NCI-H2227 (cell line): ENCODE measurements around the gene PGM1.

ENCODE experiments used
- DNase-seq: peaks from one replicate; lab custom pipeline; 2025; ENCODE audit not compliant: unreplicated experiment; lab: John Stamatoyannopoulos, UW

PGM1 gene

GRCh38 chr1:63600248-63600647 is 7.0 kb downstream of the PGM1 start:
- DNase-seq: no peak

GRCh38 chr1:63601061-63601460 is 7.8 kb downstream of the PGM1 start:
- no peak for DNase-seq

DNA sequence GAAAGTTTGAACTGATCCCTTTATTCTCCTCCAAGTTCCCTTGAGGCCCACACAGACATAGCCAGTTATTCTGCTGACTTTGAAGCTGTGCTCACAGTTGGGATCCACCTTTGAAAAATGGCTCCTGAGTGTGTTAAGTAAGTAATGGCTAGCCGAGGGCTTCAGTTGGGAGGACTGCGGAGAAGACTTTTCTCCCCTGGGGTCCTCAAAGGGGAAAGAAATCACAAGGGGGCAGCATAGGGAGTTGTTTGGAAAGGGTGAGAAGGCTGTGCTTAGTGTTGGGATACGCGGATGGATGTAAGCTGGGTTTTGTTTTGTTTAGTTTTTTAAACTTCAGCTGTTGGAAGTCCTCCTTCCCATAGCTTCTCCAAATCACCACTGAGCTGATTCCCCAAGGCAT is 8.3 kb downstream of the PGM1 start:
- DNase-seq: no peak

DNA sequence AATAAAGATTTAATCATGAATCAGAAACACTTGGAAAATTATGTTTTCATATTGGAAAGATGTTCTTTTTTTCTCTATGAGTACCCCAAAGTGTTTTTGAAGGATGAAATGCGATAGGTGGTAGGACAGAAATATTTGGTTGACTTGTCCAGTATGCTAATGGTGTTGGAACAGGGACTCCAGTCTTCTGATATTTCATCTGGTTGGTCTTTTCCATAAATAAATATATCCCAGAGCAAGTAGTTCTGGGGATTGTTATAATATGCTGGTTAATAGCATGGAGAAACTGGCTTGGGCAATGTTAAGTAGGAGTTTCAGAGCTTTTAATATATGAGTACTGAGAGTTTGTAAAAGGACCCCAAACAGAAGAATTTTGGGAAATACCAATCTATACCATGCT is 8.7 kb downstream of the PGM1 start:
- DNase-seq: no peak

DNA sequence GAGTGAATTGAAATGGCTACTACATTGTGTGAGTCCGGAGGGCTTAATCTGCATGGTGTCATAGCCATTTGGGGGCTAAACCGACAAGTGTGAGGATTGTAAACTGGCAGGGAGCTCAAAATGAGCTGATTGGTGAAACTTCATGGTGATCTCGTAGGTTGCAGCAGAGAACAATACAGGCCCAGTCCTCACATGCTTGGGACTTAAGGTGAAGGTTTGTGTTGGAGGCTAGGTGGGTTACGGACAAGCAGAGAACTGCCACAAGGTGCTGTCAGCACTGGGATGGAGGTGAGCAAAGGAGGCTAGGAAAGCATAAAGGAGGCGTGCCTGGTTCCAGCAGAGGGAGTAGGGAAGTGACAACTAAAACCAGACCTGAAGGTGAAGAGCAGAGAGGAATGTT is 9.4 kb downstream of the PGM1 start:
- DNase-seq: no peak

DNA sequence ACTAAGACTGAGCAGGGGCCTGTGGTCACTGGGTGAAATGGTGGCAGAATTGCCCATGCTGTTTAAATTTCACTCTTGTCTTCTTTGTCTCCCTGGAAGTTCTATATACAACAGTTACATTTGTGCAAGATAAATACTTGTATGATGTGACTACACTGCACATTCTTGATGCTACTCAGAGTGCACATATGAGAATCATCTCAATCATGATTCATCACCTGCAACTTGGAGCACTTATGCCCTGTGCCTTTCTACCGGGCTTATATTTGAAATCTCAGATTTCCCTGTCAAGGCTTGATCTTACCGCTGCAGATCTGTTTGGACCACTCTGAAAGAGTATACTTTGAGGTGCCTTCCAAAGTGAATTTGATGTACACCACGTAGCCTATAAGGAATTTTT is 10.6 kb downstream of the PGM1 start:
- DNase-seq: no peak

- DNase-seq: no peak
Measured at GRCh38 chr1:63607322-63607721, 14.1 kb downstream of the PGM1 start.

DNA sequence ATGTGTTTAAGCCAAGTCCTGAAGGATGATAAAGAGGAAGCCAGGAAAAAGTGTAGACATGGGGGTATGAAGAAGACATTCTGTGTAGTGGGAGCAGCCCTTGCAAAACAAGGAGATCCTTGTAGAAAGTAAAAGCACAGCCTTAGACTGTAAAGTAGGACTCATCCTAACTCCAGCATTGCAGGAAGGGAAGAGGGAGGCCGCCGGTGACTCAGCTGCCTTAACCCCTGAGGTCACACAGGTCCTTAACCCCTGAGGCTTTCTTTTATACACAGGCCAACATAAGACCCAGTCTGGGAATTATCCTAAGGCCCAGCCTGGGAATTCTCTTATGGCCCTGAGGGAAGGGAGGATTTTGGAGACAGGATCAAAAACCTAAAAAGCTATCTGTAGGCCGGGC is 18.0 kb downstream of the PGM1 start:
- DNase-seq: no peak

- DNase-seq: no peak
Measured at GRCh38 chr1:63612564-63612963, 19.4 kb downstream of the PGM1 start.

GRCh38 chr1:63612971-63613370 is 19.8 kb downstream of the PGM1 start:
- DNase-seq: no peak

DNA sequence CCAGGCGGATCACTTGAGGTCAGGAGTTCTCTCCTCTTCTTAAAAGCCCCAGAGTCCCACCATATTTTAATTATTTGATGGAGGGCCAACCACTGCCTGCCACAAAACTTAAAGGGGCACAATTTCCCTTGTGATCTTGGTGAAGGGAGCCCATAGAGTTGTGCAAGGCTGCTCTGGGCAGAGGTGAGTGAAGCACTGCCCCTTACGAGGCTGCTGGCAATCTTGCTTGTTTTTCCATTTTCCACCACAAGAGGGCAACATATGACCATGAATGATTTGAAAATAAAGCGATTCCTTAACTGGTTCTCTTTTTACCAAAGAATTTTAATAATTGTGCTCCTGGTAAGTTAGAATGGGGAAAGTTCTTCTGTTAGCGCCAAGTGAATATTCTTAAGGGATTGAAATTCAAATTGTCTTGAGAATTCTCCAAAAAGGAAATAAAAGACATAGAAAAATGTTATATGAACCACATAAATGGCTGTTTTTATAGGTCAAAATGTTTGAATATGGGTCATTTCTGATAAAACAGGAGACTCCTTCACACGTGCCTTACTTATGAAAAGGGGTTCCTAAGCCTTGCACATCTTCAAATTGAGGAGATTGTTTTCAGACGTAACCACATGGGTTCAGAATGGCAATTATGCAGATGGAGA is 22.7 kb downstream of the PGM1 start:
- peak; percentile 87 for DNase-seq

DNA sequence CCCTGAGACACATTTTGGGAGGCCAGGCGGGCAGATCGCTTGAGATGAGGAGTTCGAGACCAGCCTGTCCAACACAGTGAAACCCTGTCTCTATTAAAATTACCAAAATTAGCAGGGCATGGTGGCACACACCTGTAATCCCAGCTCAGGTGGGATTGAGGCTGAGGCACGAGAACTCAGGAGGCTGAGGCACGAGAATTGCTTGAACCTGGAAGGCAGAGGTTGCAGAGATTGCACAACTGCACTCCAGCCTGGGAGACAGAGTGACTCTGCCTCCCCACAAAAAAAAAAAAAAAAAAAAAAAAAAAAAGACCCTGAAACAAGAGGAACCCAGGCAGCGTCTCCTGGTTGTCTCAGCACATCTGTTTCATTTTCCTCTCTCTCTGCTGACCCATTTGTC is 24.2 kb downstream of the PGM1 start:
- DNase-seq: no peak

DNA sequence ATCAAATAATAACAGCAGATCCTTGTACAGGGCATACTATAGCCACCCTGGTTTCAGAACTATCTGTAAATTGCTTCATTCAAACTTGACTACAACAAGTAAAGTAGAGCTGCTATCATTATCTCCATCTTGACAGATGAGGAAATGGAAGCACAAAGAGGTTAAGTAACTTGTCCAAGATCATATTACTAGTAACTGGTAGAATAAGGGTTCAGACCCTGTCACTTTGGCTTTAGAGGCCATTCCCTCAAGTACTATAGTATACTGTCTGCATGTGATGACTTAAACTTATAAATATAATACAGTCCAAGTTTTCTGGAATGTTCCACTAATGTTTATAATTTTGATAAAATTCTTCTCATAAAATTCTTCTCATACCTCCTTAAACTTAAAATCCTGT is 24.8 kb downstream of the PGM1 start:
- DNase-seq: no peak

- DNase-seq: no peak
Measured at GRCh38 chr1:63619558-63619957, 26.3 kb downstream of the PGM1 start.

- DNase-seq: no peak
Measured at GRCh38 chr1:63620671-63621070, 27.5 kb downstream of the PGM1 start.

GRCh38 chr1:63621075-63621474 is 27.9 kb downstream of the PGM1 start:
- no peak for DNase-seq

DNA sequence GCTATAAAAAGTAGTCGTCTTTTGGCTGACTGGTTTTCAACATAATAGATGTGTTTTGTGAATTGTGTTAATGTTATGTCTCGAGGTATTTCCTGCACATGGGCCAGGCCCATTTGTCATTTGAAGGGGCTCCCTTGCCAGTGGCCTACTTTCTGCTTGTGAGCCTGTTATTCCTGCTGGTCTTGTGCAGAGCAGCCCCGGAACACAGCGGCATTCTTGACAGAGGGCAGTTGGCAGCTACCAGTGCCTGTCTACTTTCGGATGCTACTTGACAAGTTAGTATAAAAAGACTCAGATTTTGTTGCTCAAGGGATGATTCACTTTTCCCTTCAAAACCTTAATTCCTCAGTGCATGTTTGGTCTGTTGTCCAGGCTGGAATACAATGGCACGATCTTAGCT is 28.5 kb downstream of the PGM1 start:
- no peak for DNase-seq

DNA sequence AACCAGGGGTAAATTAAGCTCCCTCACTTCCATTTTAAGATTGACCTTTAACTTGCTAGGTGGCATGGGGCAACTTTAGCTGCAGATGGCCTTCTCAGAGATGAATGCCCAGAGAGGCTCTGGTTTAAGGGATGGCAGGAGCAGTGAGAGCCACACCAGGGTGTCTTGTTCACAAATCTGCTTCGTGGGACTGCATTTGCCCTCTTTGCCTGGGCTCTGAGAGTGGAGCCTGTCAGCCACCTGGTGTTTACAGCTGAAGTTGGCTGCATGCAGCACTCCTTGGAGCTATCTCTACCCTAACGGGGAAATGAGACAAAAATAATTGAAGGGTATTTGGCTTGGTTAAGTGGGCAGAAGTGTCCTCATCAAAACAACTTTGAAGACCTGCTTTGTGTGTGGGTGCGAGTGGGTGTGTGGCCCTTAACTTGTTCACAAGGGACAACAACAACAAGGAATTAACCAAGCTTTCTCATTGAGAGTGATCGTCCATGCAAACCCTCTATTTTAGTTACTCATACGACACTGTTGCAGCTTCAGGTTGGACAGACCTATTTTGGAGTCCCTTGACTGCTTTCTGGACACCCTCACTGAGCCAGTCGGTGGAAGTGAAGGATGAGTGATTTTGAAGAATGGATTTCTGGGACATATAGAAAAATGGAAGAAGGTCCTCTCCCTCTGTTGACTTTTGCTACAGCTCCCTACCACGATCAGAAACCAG is 29.8 kb downstream of the PGM1 start:
- no peak for DNase-seq

GRCh38 chr1:63623952-63624351 is 30.7 kb downstream of the PGM1 start:
- DNase-seq: no peak

- no peak for DNase-seq
Measured at GRCh38 chr1:63624911-63625310, 31.7 kb downstream of the PGM1 start.

GRCh38 chr1:63626222-63626621 is 33.0 kb downstream of the PGM1 start:
- DNase-seq: no peak

- DNase-seq: no peak
Measured at GRCh38 chr1:63628607-63629006, 35.4 kb downstream of the PGM1 start.

DNA sequence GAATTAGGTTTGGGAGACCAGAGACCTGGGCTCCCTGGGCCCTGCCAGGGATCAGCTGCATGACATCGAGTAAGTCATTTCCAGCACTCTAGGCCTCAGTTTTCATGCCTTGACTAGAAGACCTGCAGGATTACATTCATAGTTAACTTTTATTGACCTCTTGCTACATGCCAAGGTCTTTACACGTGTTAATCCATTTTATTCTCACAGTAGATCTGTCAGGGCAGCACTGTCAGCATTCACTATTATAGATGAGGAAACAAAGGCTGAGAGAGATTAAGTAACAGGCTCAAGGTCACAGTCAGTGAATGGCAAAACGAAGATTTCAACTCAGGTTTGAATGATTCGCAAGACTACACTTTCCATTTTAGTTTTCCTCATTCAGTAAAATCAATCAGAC is 37.0 kb downstream of the PGM1 start:
- DNase-seq: no peak
